ENCODE measurements around the gene DFFB.

The DFFB gene

GRCh38 chr1:3869751-3870301 is 12.6 kb downstream of the DFFB start:
- no peaks in the 10 kb centered on the region for H3K9me2 ChIP-seq (replicated peaks; ENCODE audit: low read depth, low read length)
- H3K9me3 ChIP-seq (ENCODE audit: insufficient read depth, low read depth, low read length) = no peaks in the 10 kb centered on the region
- no peaks in the 10 kb centered on the region for H3F3A ChIP-seq (ENCODE audit: low read depth)
- H3K27me3 ChIP-seq (ENCODE audit: insufficient read depth, low read length, poor library complexity, severe bottlenecking) = no peaks in the 10 kb centered on the region
- no peak overlapping the region for H3K4me2 ChIP-seq (ENCODE audit: low read depth, low read length, poor library complexity, severe bottlenecking)
- no peak overlapping the region for H2AFZ ChIP-seq (ENCODE audit: low read length)
- H4K20me1 ChIP-seq (ENCODE audit: insufficient read depth, low read length, poor library complexity, severe bottlenecking) = no peaks in the 10 kb centered on the region
- TF ChIP-seq CTCF (conservative IDR thresholded peaks at IDR 0.05; ENCODE audit: low read length) (no peak), EZH2phosphoT487 (IDR thresholded peaks at IDR 0.05; ENCODE audit: borderline replicate concordance) (no peak)
- H3K79me2 ChIP-seq (ENCODE audit: insufficient read depth, low read length) = no peaks in the 10 kb centered on the region
- no peak overlapping the region for H3K4me3 ChIP-seq (ENCODE audit: low read length, poor library complexity, severe bottlenecking)
- H3K9ac ChIP-seq (ENCODE audit: low read depth, low read length, poor library complexity, severe bottlenecking) = no peak overlapping the region
- no peaks in the 10 kb centered on the region; the same call in 1 of the 2 replicates for H3K36me3 ChIP-seq (ENCODE audit: insufficient read depth, low read length)
- H3K4me1 ChIP-seq (ENCODE audit: insufficient read depth, low read length, poor library complexity, severe bottlenecking) = no peaks in the 10 kb centered on the region

- Histone ChIP-seq H3K27me3 (ENCODE audit: insufficient read depth, low read length, poor library complexity, severe bottlenecking) (no peaks in the 10 kb centered on the region), H3K4me2 (ENCODE audit: low read depth, low read length, poor library complexity, severe bottlenecking) (no peak overlapping the region), H3K36me3 (ENCODE audit: insufficient read depth, low read length) (no peaks in the 10 kb centered on the region; the same call in 1 of the 2 replicates), H3F3A (ENCODE audit: low read depth) (no peaks in the 10 kb centered on the region), H3K79me2 (ENCODE audit: insufficient read depth, low read length) (no peaks in the 10 kb centered on the region), H3K9ac (ENCODE audit: low read depth, low read length, poor library complexity, severe bottlenecking) (no peak overlapping the region), H3K9me2 (replicated peaks; ENCODE audit: low read depth, low read length) (no peaks in the 10 kb centered on the region), H4K20me1 (ENCODE audit: insufficient read depth, low read length, poor library complexity, severe bottlenecking) (no peaks in the 10 kb centered on the region), H3K4me1 (ENCODE audit: insufficient read depth, low read length, poor library complexity, severe bottlenecking) (no peaks in the 10 kb centered on the region), H3K4me3 (ENCODE audit: low read length, poor library complexity, severe bottlenecking) (no peak overlapping the region), H2AFZ (ENCODE audit: low read length) (no peak overlapping the region), H3K9me3 (ENCODE audit: insufficient read depth, low read depth, low read length) (no peaks in the 10 kb centered on the region)
- TF ChIP-seq EZH2phosphoT487 (IDR thresholded peaks at IDR 0.05; ENCODE audit: borderline replicate concordance) (no peak), CTCF (conservative IDR thresholded peaks at IDR 0.05; ENCODE audit: low read length) (no peak)
These were observed 14.2 kb downstream of the DFFB start for GRCh38 chr1:3871451-3871805.

GRCh38 chr1:3872546-3872945 is 15.3 kb downstream of the DFFB start:
- no peak overlapping the region for H3K4me3 ChIP-seq (ENCODE audit: low read length, poor library complexity, severe bottlenecking)
- no peak overlapping the region for H3K9ac ChIP-seq (ENCODE audit: low read depth, low read length, poor library complexity, severe bottlenecking)
- H3K9me2 ChIP-seq (replicated peaks; ENCODE audit: low read depth, low read length) = no peaks in the 10 kb centered on the region
- H3K79me2 ChIP-seq (ENCODE audit: insufficient read depth, low read length) = no peaks in the 10 kb centered on the region
- H4K20me1 ChIP-seq (ENCODE audit: insufficient read depth, low read length, poor library complexity, severe bottlenecking) = no peaks in the 10 kb centered on the region
- H3K27me3 ChIP-seq (ENCODE audit: insufficient read depth, low read length, poor library complexity, severe bottlenecking) = no peaks in the 10 kb centered on the region
- TF ChIP-seq CTCF (conservative IDR thresholded peaks at IDR 0.05; ENCODE audit: low read length) (no peak), EZH2phosphoT487 (IDR thresholded peaks at IDR 0.05; ENCODE audit: borderline replicate concordance) (no peak)
- H3K4me2 ChIP-seq (ENCODE audit: low read depth, low read length, poor library complexity, severe bottlenecking) = no peak overlapping the region
- H3K36me3 ChIP-seq (ENCODE audit: insufficient read depth, low read length) = no peaks in the 10 kb centered on the region; the same call in 1 of the 2 replicates
- H3K9me3 ChIP-seq (ENCODE audit: insufficient read depth, low read depth, low read length) = no peaks in the 10 kb centered on the region
- H3K4me1 ChIP-seq (ENCODE audit: insufficient read depth, low read length, poor library complexity, severe bottlenecking) = no peaks in the 10 kb centered on the region
- no peaks in the 10 kb centered on the region for H3F3A ChIP-seq (ENCODE audit: low read depth)
- H2AFZ ChIP-seq (ENCODE audit: low read length) = no peak overlapping the region
